Immature natural killer cell (primary cell): ENCODE results near the gene TGFB2. TPM values are rescaled to one million over a fixed set of nuclear protein-coding genes. Genes with fewer than 3 reads are reported as not detected.

Experiments
- DNase-seq, 3 donors: peaks; one replicate each; pipeline ENCODE4 v3.0.0; 2022; ENCODE audit warnings: mixed read lengths in 1 of 3
- H3K27ac Mint-ChIP-seq, 6 donors: one replicate each; pipeline ENCODE4 v1.8.0; 2020; ENCODE audit warnings: mixed read lengths in 6 of 6, mild to moderate bottlenecking in 5 of 6, inconsistent platforms in 4 of 6, moderate library complexity in 3 of 6
- H3K27me3 Mint-ChIP-seq, 3 donors: one replicate each; pipeline ENCODE4 v1.8.0; 2020 to 2021; ENCODE audit warnings: low read depth in 3 of 3, mild to moderate bottlenecking in 3 of 3, mixed read lengths in 3 of 3, moderate library complexity in 3 of 3, inconsistent platforms in 1 of 3
- H3K36me3 Mint-ChIP-seq, 3 donors: one replicate each; pipeline ENCODE4 v1.8.0; 2020; ENCODE audit warnings: mixed read lengths in 3 of 3, inconsistent platforms in 2 of 3, mild to moderate bottlenecking in 2 of 3
- H3K4me1 Mint-ChIP-seq, 2 donors: one replicate each; pipeline ENCODE4 v1.8.0; 2020; ENCODE audit warnings: inconsistent platforms in 2 of 2, mild to moderate bottlenecking in 2 of 2, mixed read lengths in 2 of 2, moderate library complexity in 1 of 2
- H3K4me3 Mint-ChIP-seq, 5 donors: one replicate each; pipeline ENCODE4 v1.8.0; 2020; ENCODE audit warnings: mild to moderate bottlenecking in 5 of 5, mixed read lengths in 5 of 5, inconsistent platforms in 3 of 5, moderate library complexity in 3 of 5
- H3K9me3 Mint-ChIP-seq, 6 donors: one replicate each; pipeline ENCODE4 v1.8.0; 2020; ENCODE audit warnings: mild to moderate bottlenecking in 6 of 6, mixed read lengths in 6 of 6, inconsistent platforms in 4 of 6, moderate library complexity in 3 of 6
- polyA plus RNA-seq, 3 donors: library from polyadenylated mRNA; unstranded; fragments of 300-500 nt; fragmentation: Illumina TruSeq; gene quantifications; one replicate each; pipeline ENCODE4 v1.2.3, GENCODE V29; 2021

TGFB2 gene
- polyA plus RNA-seq, 3 donors from 2014 or later: 0.07 TPM; not detected in 2

GRCh38 chr1:218346391-218347204, 1.5 kb downstream of the TGFB2 start:
- Mint-ChIP-seq H3K9me3 (no peaks in the 10 kb centered on the region), H3K36me3 (peaks cover 6 to 16% (median 8%) of the 10 kb centered on the region in 3 donors), H3K27ac (peak overlapping the region in 1 of 6 donors; percentile 39), H3K4me3 (peak overlapping the region in 2 of 5 donors; percentile 76 to 82), H3K4me1 (peaks cover 20 to 27% of the 10 kb centered on the region in 2 donors), H3K27me3 (peaks cover 12 to 15% (median 13%) of the 10 kb centered on the region in 3 donors)
- DNase-seq: no peak

GRCh38 chr1:218347336-218347722, 2.2 kb downstream of the TGFB2 start:
- no peak for DNase-seq
- Mint-ChIP-seq H3K27ac (no peak overlapping the region), H3K4me3 (peak overlapping the region in 2 of 5 donors; percentile 76 to 82), H3K36me3 (peaks cover under 1 to 11% (median under 1%) of the 10 kb centered on the region in 3 donors), H3K4me1 (peaks cover 22 to 30% of the 10 kb centered on the region in 2 donors), H3K9me3 (no peaks in the 10 kb centered on the region), H3K27me3 (peaks cover 10 to 15% (median 12%) of the 10 kb centered on the region in 3 donors)

- no peak for DNase-seq
- peak overlapping the region in 3 of 5 donors; percentile 22 to 82 (median 76) for H3K4me3 Mint-ChIP-seq
- H3K27me3 Mint-ChIP-seq: peaks cover 11 to 12% (median 12%) of the 10 kb centered on the region in 3 donors
- H3K4me1 Mint-ChIP-seq: peaks cover 24 to 30% of the 10 kb centered on the region in 2 donors
- no peak overlapping the region for H3K27ac Mint-ChIP-seq
- H3K9me3 Mint-ChIP-seq: no peaks in the 10 kb centered on the region
- peaks cover 0 to 4% (median 0%) of the 10 kb centered on the region in 3 donors for H3K36me3 Mint-ChIP-seq
Observed at GRCh38 chr1:218347723-218348627, 2.8 kb downstream of the TGFB2 start.

GRCh38 chr1:218348628-218349071, 3.5 kb downstream of the TGFB2 start:
- Mint-ChIP-seq H3K27ac (no peak overlapping the region), H3K4me1 (peaks cover 24 to 30% of the 10 kb centered on the region in 2 donors)

GRCh38 chr1:218349348-218350034, 4.4 kb downstream of the TGFB2 start:
- no peak overlapping the region for H3K27ac Mint-ChIP-seq
- H3K4me3 Mint-ChIP-seq: no peak overlapping the region
- DNase-seq: no peak
- peaks cover 24 to 30% of the 10 kb centered on the region in 2 donors for H3K4me1 Mint-ChIP-seq
- H3K27me3 Mint-ChIP-seq: peaks cover 11 to 12% (median 12%) of the 10 kb centered on the region in 3 donors
- H3K36me3 Mint-ChIP-seq: no peaks in the 10 kb centered on the region
- no peaks in the 10 kb centered on the region for H3K9me3 Mint-ChIP-seq

More at GRCh38 chr1:218348628-218349071, 3.5 kb downstream of the TGFB2 start:
- no peaks in the 10 kb centered on the region for H3K9me3 Mint-ChIP-seq
- H3K27me3 Mint-ChIP-seq: peaks cover 11 to 12% (median 12%) of the 10 kb centered on the region in 3 donors
- H3K36me3 Mint-ChIP-seq: no peaks in the 10 kb centered on the region
- no peak for DNase-seq
- H3K4me3 Mint-ChIP-seq: no peak overlapping the region

GRCh38 chr1:218350035-218350525, 4.9 kb downstream of the TGFB2 start:
- no peaks in the 10 kb centered on the region for H3K9me3 Mint-ChIP-seq

GRCh38 chr1:218350801-218351266, 5.7 kb downstream of the TGFB2 start:
- Mint-ChIP-seq H3K9me3 (no peaks in the 10 kb centered on the region), H3K36me3 (no peaks in the 10 kb centered on the region), H3K27ac (peak overlapping the region in 1 of 6 donors; percentile 50), H3K4me3 (peak overlapping the region; percentile 7 to 60 (median 48)), H3K4me1 (peaks cover 24 to 30% of the 10 kb centered on the region in 2 donors), H3K27me3 (peaks cover 11 to 12% (median 12%) of the 10 kb centered on the region in 3 donors)
- DNase-seq: no peak

More at GRCh38 chr1:218350035-218350525, 4.9 kb downstream of the TGFB2 start:
- no peak for DNase-seq
- Mint-ChIP-seq H3K27me3 (peaks cover 11 to 12% (median 12%) of the 10 kb centered on the region in 3 donors), H3K4me1 (peaks cover 24 to 30% of the 10 kb centered on the region in 2 donors), H3K4me3 (no peak overlapping the region), H3K36me3 (no peaks in the 10 kb centered on the region), H3K27ac (no peak overlapping the region)

- Mint-ChIP-seq H3K27me3 (peaks cover 6 to 7% (median 6%) of the 10 kb centered on the region in 3 donors), H3K4me3 (peak overlapping the region; percentile 7 to 60 (median 48)), H3K27ac (no peak overlapping the region), H3K36me3 (no peaks in the 10 kb centered on the region), H3K9me3 (no peaks in the 10 kb centered on the region), H3K4me1 (peaks cover 19 to 24% of the 10 kb centered on the region in 2 donors)
- no peak for DNase-seq
Observed at GRCh38 chr1:218351391-218352074, 6.4 kb downstream of the TGFB2 start.

GRCh38 chr1:218352075-218352438, 6.9 kb downstream of the TGFB2 start:
- Mint-ChIP-seq H3K27ac (no peak overlapping the region), H3K9me3 (no peaks in the 10 kb centered on the region), H3K36me3 (no peaks in the 10 kb centered on the region), H3K27me3 (peaks cover 4% of the 10 kb centered on the region in 3 donors), H3K4me3 (no peak overlapping the region), H3K4me1 (peaks cover 14 to 19% of the 10 kb centered on the region in 2 donors)
- no peak for DNase-seq

GRCh38 chr1:218353656-218354055, 8.5 kb downstream of the TGFB2 start:
- no peaks in the 10 kb centered on the region for H3K36me3 Mint-ChIP-seq
- peaks cover 0 to 2% (median 0%) of the 10 kb centered on the region in 3 donors for H3K27me3 Mint-ChIP-seq
- DNase-seq: no peak
- H3K4me3 Mint-ChIP-seq: no peak overlapping the region
- no peaks in the 10 kb centered on the region for H3K9me3 Mint-ChIP-seq
- H3K27ac Mint-ChIP-seq: no peak overlapping the region
- peaks cover 10 to 12% of the 10 kb centered on the region in 2 donors for H3K4me1 Mint-ChIP-seq

GRCh38 chr1:218355278-218355677, 10.1 kb downstream of the TGFB2 start:
- Mint-ChIP-seq H3K4me3 (no peak overlapping the region), H3K27ac (no peak overlapping the region), H3K36me3 (no peaks in the 10 kb centered on the region), H3K27me3 (peaks cover 0 to 2% (median 0%) of the 10 kb centered on the region in 3 donors), H3K4me1 (peaks cover 10 to 12% of the 10 kb centered on the region in 2 donors), H3K9me3 (no peaks in the 10 kb centered on the region)
- DNase-seq: no peak

- no peak overlapping the region for H3K27ac Mint-ChIP-seq
- H3K4me3 Mint-ChIP-seq: no peak overlapping the region
- H3K4me1 Mint-ChIP-seq: peaks cover 0 to 2% of the 10 kb centered on the region in 2 donors
- H3K9me3 Mint-ChIP-seq: no peaks in the 10 kb centered on the region
- no peaks in the 10 kb centered on the region for H3K36me3 Mint-ChIP-seq
- H3K27me3 Mint-ChIP-seq: peaks cover 0 to 2% (median 0%) of the 10 kb centered on the region in 3 donors
- no peak for DNase-seq
Observed at GRCh38 chr1:218357211-218357892, 12.2 kb downstream of the TGFB2 start.
